GM19438 (cell line): Measurements from ENCODE around the gene PC.

Experiments
- ATAC-seq: cut with Tn5 transposase; IDR thresholded peaks from one replicate; pipeline ENCODE4 v1.9.1; 2021; ENCODE audit warnings: low read depth; ENCODE audit not compliant: unreplicated experiment

Gene PC

GRCh38 chr11:66956689-66957290, 1.4 kb downstream of the PC start:
- ATAC-seq, result no peak

- no peak for ATAC-seq
These were observed 4.9 kb downstream of the PC start for GRCh38 chr11:66953081-66953833.

- no peak for ATAC-seq
These were observed 6.3 kb downstream of the PC start for GRCh38 chr11:66951927-66952337.

GRCh38 chr11:66951135-66951534, 7.0 kb downstream of the PC start:
- ATAC-seq, result no peak

- ATAC-seq, result no peak
These were observed 8.1 kb downstream of the PC start for GRCh38 chr11:66950112-66950535.

GRCh38 chr11:66938582-66939135, 19.5 kb downstream of the PC start:
- ATAC-seq, result no peak

- no peak for ATAC-seq
These were observed 20.9 kb downstream of the PC start for GRCh38 chr11:66937193-66937733.

- no peak for ATAC-seq
These were observed 21.9 kb downstream of the PC start for GRCh38 chr11:66936311-66936711.

GRCh38 chr11:66934950-66935779, 23.0 kb downstream of the PC start:
- no peak for ATAC-seq

GRCh38 chr11:66933531-66933930, 24.7 kb downstream of the PC start:
- no peak for ATAC-seq

- ATAC-seq, result no peak
These were observed 25.6 kb downstream of the PC start for GRCh38 chr11:66932543-66932942.

- ATAC-seq, result no peak
These were observed 28.4 kb downstream of the PC start for GRCh38 chr11:66929753-66930152.

- ATAC-seq, result no peak
These were observed 33.9 kb downstream of the PC start for GRCh38 chr11:66924272-66924671.

- no peak for ATAC-seq
These were observed 35.6 kb downstream of the PC start for GRCh38 chr11:66922551-66922950.

GRCh38 chr11:66920978-66921784, 37.0 kb downstream of the PC start:
- no peak for ATAC-seq

- no peak for ATAC-seq
These were observed 38.3 kb downstream of the PC start for GRCh38 chr11:66919923-66920322.

GRCh38 chr11:66918741-66919140, 39.4 kb downstream of the PC start:
- ATAC-seq, result no peak

- no peak for ATAC-seq
These were observed 42.3 kb downstream of the PC start for GRCh38 chr11:66915866-66916265.

- no peak for ATAC-seq
These were observed 42.9 kb downstream of the PC start for GRCh38 chr11:66915046-66915832.
